HG03460 (cell line): ENCODE results near the gene EPHB4.
"Not testable (repeated sequence)": the region's sequence is repeated elsewhere in the genome, so short reads cannot be mapped to it uniquely, and the experiment has no call there.

Experiments
- ATAC-seq: cut with Tn5 transposase; IDR thresholded peaks from one replicate; pipeline ENCODE4 v1.9.1; 2021; ENCODE audit not compliant: unreplicated experiment

Gene EPHB4

GRCh38 chr7:100791881-100792666 lies 35.2 kb downstream of the EPHB4 start:
- no peak for ATAC-seq

GRCh38 chr7:100789055-100789454 lies 38.3 kb downstream of the EPHB4 start:
- no peak for ATAC-seq

- no peak for ATAC-seq
These were observed 41.0 kb downstream of the EPHB4 start for GRCh38 chr7:100786323-100786722.

- ATAC-seq, result no peak
These were observed 41.4 kb downstream of the EPHB4 start for GRCh38 chr7:100785878-100786277.

- ATAC-seq, result no peak
These were observed 43.5 kb downstream of the EPHB4 start for GRCh38 chr7:100783804-100784203.

- ATAC-seq, result no peak
These were observed 46.1 kb downstream of the EPHB4 start for GRCh38 chr7:100781255-100781654.

GRCh38 chr7:100779359-100779758 lies 48.0 kb downstream of the EPHB4 start:
- ATAC-seq, result no peak

GRCh38 chr7:100778061-100778621 lies 49.2 kb downstream of the EPHB4 start:
- no peak for ATAC-seq

- no peak for ATAC-seq
These were observed 53.8 kb downstream of the EPHB4 start for GRCh38 chr7:100773491-100773890.

GRCh38 chr7:100768784-100769183 lies 58.5 kb downstream of the EPHB4 start:
- ATAC-seq, result no peak

GRCh38 chr7:100765250-100765649 lies 62.1 kb downstream of the EPHB4 start:
- no peak for ATAC-seq

- no peak for ATAC-seq
These were observed 62.5 kb downstream of the EPHB4 start for GRCh38 chr7:100764841-100765240.

GRCh38 chr7:100763556-100764140 lies 63.7 kb downstream of the EPHB4 start:
- ATAC-seq, result no peak

GRCh38 chr7:100762841-100763240 lies 64.5 kb downstream of the EPHB4 start:
- ATAC-seq, result not testable (repeated sequence)

GRCh38 chr7:100759357-100760171 lies 67.8 kb downstream of the EPHB4 start:
- ATAC-seq, result no peak

GRCh38 chr7:100753750-100754149 lies 73.6 kb downstream of the EPHB4 start:
- no peak for ATAC-seq

- ATAC-seq, result no peak
These were observed 74.3 kb downstream of the EPHB4 start for GRCh38 chr7:100752994-100753393.
